Suprapubic skin (tissue), 4 donors: Measurements from ENCODE around the gene IFRD2.

Experiments
- CTCF ChIP-seq, 2 donors: fragments of 200-600 bp in 1 of 2; fragments of 450-650 bp in 1 of 2; sonication (generic) in 1 of 2; IDR thresholded peaks; one replicate each; pipeline ENCODE4 v1.5.1; 2016 to 2019; ENCODE audit warnings: antibody characterized with exemption in 2 of 2, mild to moderate bottlenecking in 1 of 2, moderate library complexity in 1 of 2
- EP300 ChIP-seq: sonication (generic); formaldehyde crosslinking; IDR thresholded peaks from one replicate; pipeline ENCODE4 v1.6.1; 2017; ENCODE audit warnings: antibody characterized with exemption
- POLR2A ChIP-seq, 2 donors: fragments of 450-650 bp; IDR thresholded peaks; one replicate each; pipeline ENCODE4 v1.6.1; 2017; ENCODE audit warnings: antibody characterized with exemption in 2 of 2, mild to moderate bottlenecking in 2 of 2, moderate library complexity in 2 of 2
- POLR2AphosphoS5 ChIP-seq, 3 donors: sonication (generic); formaldehyde crosslinking; IDR thresholded peaks; one replicate each; pipeline ENCODE4 v1.6.1; 2017; ENCODE audit warnings: antibody characterized with exemption in 3 of 3

- no peak for TF ChIP-seq CTCF (IDR thresholded peaks at IDR 0.05)
- no peak for TF ChIP-seq POLR2A (IDR thresholded peaks at IDR 0.05)
- TF ChIP-seq POLR2AphosphoS5 (IDR thresholded peaks at IDR 0.05) = no peak
- no peak for TF ChIP-seq EP300
These were observed 5.2 kb upstream of the IFRD2 start for GRCh38 chr3:50297384-50297775.
